Large intestine (tissue), 3 donors: ENCODE measurements around the gene EFCAB6. TPM values are rescaled to one million over a fixed set of nuclear protein-coding genes. Genes with fewer than 3 reads are reported as not detected.

Source experiments
- DNase-seq, 2 donors: peaks; one replicate each; pipeline versions ENCODE4 v3.0.0 to v3.0.0-alpha.2; 2013
- H3K27ac ChIP-seq: one replicate; pipeline ENCODE4 v1.5.1; 2013; ENCODE audit warnings: low read length
- H3K27me3 ChIP-seq: 2 replicates; pipeline ENCODE4 v1.6.1; 2013; ENCODE audit warnings: low read length; ENCODE audit not compliant: control insufficient read depth, insufficient read depth
- H3K36me3 ChIP-seq: 2 replicates; pipeline ENCODE4 v1.6.1; 2013; ENCODE audit warnings: low read length; ENCODE audit not compliant: control insufficient read depth, insufficient read depth
- H3K4me1 ChIP-seq: one replicate; pipeline ENCODE4 v1.6.1; 2013; ENCODE audit warnings: low read length; ENCODE audit not compliant: control insufficient read depth, insufficient read depth
- H3K4me3 ChIP-seq: one replicate; pipeline ENCODE4 v1.5.1; 2013; ENCODE audit warnings: low read length
- H3K9me3 ChIP-seq: one replicate; pipeline ENCODE4 v1.6.1; 2013; ENCODE audit warnings: mild to moderate bottlenecking, low read depth, low read length, moderate library complexity; ENCODE audit not compliant: control insufficient read depth
- WGBS: methylation state at CpG from one replicate; pipeline ENCODE4 v1.1.5; 2013; ENCODE audit warnings: low lambda C conversion rate; ENCODE audit not compliant: insufficient coverage; 5-methylcytosine and 5-hydroxymethylcytosine counted together
- polyA plus RNA-seq: library from polyadenylated mRNA; unstranded; fragments of 120-200 nt; gene quantifications from one replicate; pipeline ENCODE4 v1.2.1, GENCODE V29; 2013

The EFCAB6 gene
- polyA plus RNA-seq, 1 donor: 1.5 TPM

DNA sequence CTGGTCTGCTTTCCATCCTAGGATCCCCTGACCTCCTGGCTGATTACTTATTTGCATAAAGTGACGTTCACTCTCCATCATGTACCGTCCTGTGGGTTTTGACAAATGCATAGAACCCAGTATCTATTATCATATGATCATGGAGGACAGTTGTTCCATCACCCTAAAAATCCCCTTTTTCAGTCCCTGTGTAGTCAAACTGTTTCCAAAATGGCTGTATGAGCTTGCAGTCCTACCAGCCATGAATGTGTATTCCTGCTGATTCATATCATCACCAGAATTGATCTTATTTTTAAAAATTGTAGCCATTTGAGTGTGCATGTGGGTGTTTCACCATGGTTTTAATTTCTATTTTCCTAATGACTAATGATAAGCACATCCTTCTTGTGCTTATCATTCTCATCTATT is 291.5 kb downstream of the EFCAB6 start:
- Histone ChIP-seq H3K36me3 (no peaks in the 10 kb centered on the region), H3K4me1 (no peaks in the 10 kb centered on the region), H3K9me3 (no peaks in the 10 kb centered on the region), H3K4me3 (no peak overlapping the region), H3K27me3 (no peaks in the 10 kb centered on the region), H3K27ac (no peak overlapping the region)
- WGBS: no CpG with 5 or more reads among the region's 2 CpGs
- DNase-seq: no peak

- no peak for DNase-seq
- Histone ChIP-seq H3K9me3 (no peaks in the 10 kb centered on the region), H3K4me1 (no peaks in the 10 kb centered on the region), H3K27ac (no peak overlapping the region), H3K4me3 (no peak overlapping the region), H3K27me3 (no peaks in the 10 kb centered on the region), H3K36me3 (no peaks in the 10 kb centered on the region)
- WGBS: 73% methylated on average over 2 of the region's 14 CpGs
Observed at GRCh38 chr22:43516996-43517635, 295.0 kb downstream of the EFCAB6 start.

DNA sequence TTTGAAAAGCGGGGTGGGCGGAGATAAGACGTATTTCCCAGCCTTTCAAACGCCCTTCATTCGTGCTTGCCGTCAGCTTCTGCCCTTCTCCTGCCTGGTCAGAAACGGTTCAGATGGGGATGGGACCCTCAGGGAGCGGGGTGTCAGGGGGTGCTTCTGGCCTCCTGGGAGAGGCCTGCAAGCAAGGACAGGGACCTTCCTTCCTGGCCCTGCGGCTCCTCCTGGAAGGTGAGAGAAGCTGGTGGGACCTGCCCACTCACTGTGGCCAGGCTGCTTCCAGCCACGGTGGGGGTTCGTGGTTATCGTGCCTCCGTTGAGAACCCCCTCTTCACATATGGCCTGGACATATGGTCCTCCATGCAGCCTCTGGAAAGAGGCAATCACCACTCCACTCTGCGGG is 295.7 kb downstream of the EFCAB6 start:
- H3K9me3 ChIP-seq: no peaks in the 10 kb centered on the region
- no peak overlapping the region for H3K4me3 ChIP-seq

GRCh38 chr22:43515902-43516301 is 296.2 kb downstream of the EFCAB6 start:
- DNase-seq: no peak
- Histone ChIP-seq H3K27ac (no peak overlapping the region), H3K4me1 (no peaks in the 10 kb centered on the region), H3K36me3 (no peaks in the 10 kb centered on the region), H3K4me3 (no peak overlapping the region), H3K27me3 (no peaks in the 10 kb centered on the region), H3K9me3 (no peaks in the 10 kb centered on the region)
- WGBS: no CpG with 5 or more reads among the region's 13 CpGs

More for the DNA sequence above, 295.7 kb downstream of the EFCAB6 start:
- H3K36me3 ChIP-seq: no peaks in the 10 kb centered on the region
- WGBS: 75% methylated on average over 2 of the region's 14 CpGs
- H3K27ac ChIP-seq: no peak overlapping the region
- H3K27me3 ChIP-seq: no peaks in the 10 kb centered on the region
- DNase-seq: no peak
- no peaks in the 10 kb centered on the region for H3K4me1 ChIP-seq

- WGBS: no CpG with 5 or more reads among the region's 8 CpGs
- Histone ChIP-seq H3K4me1 (no peaks in the 10 kb centered on the region), H3K9me3 (no peaks in the 10 kb centered on the region), H3K4me3 (no peak overlapping the region), H3K36me3 (no peaks in the 10 kb centered on the region), H3K27me3 (no peaks in the 10 kb centered on the region), H3K27ac (no peak overlapping the region)
- no peak for DNase-seq
Observed at GRCh38 chr22:43515411-43515810, 296.7 kb downstream of the EFCAB6 start.

DNA sequence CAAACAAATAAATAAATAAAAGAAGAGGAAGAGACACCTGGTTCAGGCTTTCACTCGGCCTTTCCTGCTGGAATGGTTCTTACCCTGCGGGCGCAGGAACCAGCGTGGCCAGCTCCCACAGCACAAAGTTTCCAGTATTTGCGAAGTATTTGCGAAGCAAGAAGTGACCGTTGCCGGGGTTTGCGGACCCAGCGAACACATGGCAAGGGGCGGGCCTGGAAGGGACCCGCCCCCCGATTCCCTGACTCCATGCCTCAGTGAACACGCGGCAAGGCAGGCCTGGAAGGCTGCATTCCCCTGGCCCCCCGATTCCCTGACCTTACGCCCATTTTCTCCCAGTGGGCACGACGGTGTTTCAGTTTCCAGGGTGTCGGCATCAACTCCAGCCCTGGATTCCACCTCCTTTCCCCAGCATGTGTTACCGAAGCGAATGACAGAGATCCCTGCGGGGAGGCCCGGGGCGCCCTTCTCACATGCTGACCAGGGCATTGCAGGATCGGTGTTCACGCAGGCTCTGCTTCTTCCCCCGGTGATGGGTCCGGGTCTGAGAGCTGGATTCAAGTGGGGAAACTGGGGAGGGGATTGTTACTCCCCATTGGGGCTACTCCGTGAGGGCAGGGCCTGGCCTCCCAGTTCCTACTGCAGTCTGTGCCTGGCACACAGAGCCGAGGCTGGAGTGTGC is 297.5 kb downstream of the EFCAB6 start:
- Histone ChIP-seq H3K4me3 (no peak overlapping the region), H3K27ac (no peak overlapping the region), H3K4me1 (no peaks in the 10 kb centered on the region), H3K27me3 (no peaks in the 10 kb centered on the region), H3K9me3 (no peaks in the 10 kb centered on the region), H3K36me3 (no peaks in the 10 kb centered on the region)
- DNase-seq: no peak
- 80% methylated on average over 1 of the region's 31 CpGs for WGBS

DNA sequence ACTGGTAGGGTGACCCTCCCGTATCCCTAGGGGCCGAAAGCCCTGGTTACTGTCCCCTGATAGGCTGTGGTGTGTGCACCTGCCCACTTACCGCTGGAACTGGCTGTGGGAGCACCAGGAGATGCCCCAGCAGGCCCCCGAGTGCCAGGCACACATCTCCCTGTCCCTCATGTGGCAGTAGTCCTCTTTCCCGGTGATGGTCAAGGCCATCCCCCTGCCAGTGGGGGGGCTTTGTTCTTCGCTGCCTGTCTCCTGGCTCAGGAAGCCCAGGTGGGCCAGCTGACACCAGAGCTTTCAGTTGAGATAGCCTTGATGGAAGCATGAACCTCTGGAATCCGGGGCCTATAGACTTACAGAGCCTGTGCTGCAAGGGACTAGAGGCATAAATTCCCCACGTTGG is 299.8 kb downstream of the EFCAB6 start:
- DNase-seq: no peak
- Histone ChIP-seq H3K4me3 (no peak overlapping the region), H3K27me3 (no peaks in the 10 kb centered on the region), H3K9me3 (no peaks in the 10 kb centered on the region), H3K36me3 (no peaks in the 10 kb centered on the region), H3K27ac (no peak overlapping the region), H3K4me1 (no peaks in the 10 kb centered on the region)
- WGBS: no CpG with 5 or more reads among the region's 8 CpGs

DNA sequence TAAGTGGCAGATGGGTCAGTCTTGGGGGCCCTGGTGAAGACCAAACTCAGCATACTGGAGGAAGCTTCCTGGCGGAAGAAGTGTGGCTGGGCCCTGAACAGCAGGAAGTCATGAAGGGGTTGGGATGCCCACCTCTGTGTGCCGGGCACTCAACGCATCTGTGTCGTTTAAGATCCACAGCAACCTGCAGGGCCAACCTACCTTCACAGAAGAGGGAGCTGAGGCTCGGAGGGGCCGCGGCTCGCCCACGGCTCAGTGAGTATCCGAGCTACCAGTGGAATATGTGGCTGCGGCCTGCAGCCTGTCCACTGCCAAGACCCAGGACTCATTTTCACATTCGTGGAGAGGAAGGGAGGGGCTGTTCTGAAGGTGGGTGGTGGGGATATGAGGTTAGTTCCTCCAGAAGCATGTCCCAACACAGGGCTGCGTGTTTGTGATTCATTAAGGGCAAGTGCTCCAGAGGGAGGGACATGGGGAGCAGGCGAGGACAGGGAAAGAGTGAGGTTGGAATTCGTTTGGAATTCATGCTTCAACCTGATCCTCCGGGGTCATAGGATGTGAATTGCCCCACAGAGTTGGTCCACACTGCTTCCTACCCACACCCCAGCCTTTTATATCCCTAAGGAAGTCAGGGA is 300.7 kb downstream of the EFCAB6 start:
- no CpG with 5 or more reads among the region's 16 CpGs for WGBS
- Histone ChIP-seq H3K27me3 (no peaks in the 10 kb centered on the region), H3K27ac (no peak overlapping the region), H3K4me1 (no peaks in the 10 kb centered on the region), H3K4me3 (no peak overlapping the region), H3K36me3 (no peaks in the 10 kb centered on the region), H3K9me3 (no peaks in the 10 kb centered on the region)
- DNase-seq: no peak

DNA sequence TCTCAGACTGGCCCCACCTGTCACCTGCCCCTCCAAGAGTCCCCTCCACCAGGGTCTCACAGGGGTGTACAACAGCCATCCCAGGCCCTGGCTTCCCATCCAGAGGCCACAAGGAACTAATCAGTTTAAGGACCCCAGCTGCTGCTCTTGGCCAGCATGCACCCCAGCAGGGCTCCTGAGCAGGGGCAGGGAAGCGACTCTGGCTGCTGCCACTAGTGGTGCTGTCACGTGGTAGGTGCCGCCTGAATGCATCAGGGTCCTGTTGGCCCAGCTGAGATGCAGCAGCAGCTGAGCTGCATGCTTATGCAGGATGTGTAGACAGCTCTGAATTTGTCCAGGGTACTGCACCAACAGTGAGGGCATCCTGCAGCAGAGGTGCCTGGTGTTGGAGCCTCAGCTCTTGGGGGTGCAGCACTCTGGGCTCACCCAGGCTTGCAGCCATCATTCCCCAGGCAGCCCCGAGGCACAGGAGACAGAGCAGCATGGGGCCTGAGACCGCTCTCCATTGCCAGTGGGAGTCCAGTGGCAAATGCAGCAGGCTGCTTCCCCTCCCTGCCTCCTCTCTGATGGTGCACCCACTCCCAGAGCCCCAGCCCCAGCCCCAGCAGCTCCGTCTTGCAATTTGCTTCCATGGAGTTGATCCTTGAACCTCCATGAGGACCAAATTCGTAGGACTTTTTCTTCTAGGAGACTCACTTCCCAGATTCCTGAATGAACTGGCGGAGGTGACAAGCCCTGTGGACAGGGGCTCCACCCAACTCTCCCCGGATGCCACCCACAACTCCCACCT is 301.6 kb downstream of the EFCAB6 start:
- Histone ChIP-seq H3K27ac (no peak overlapping the region), H3K9me3 (no peaks in the 10 kb centered on the region), H3K4me3 (no peak overlapping the region), H3K27me3 (no peaks in the 10 kb centered on the region), H3K36me3 (no peaks in the 10 kb centered on the region), H3K4me1 (no peaks in the 10 kb centered on the region)
- DNase-seq: no peak
- WGBS: no CpG with 5 or more reads among the region's 9 CpGs

DNA sequence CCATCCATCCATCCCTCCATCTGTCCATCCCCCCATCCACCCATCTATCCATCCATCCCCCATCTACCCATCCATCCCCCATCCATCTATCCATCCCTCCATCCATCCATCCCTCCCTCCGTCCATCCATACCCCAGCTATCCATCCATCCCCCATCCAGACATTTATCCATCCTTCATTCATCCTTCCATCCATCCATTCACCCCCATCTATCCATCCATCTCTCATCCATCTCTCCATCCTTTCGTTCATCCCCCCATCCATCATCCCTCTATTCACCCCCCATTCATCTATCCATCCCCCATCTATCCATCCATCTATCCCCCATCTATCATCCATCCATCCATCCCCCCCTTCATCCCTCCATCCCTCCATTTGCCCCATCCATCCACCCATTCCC is 302.8 kb downstream of the EFCAB6 start:
- no peak for DNase-seq
- 80% methylated on average over 2 of the region's 2 CpGs for WGBS
- no peak overlapping the region for H3K4me3 ChIP-seq

More for the DNA sequence above, 302.8 kb downstream of the EFCAB6 start:
- Histone ChIP-seq H3K4me1 (no peaks in the 10 kb centered on the region), H3K36me3 (no peaks in the 10 kb centered on the region), H3K27ac (no peak overlapping the region), H3K27me3 (no peaks in the 10 kb centered on the region), H3K9me3 (no peaks in the 10 kb centered on the region)
